ENCODE results near the gene BABAM1.
A peak's percentile ranks its signal among the peaks of the same experiment; 100 is the strongest.
"Not testable (repeated sequence)": the region's sequence is repeated elsewhere in the genome, so short reads cannot be mapped to it uniquely, and the experiment has no call there.

The BABAM1 gene

DNA sequence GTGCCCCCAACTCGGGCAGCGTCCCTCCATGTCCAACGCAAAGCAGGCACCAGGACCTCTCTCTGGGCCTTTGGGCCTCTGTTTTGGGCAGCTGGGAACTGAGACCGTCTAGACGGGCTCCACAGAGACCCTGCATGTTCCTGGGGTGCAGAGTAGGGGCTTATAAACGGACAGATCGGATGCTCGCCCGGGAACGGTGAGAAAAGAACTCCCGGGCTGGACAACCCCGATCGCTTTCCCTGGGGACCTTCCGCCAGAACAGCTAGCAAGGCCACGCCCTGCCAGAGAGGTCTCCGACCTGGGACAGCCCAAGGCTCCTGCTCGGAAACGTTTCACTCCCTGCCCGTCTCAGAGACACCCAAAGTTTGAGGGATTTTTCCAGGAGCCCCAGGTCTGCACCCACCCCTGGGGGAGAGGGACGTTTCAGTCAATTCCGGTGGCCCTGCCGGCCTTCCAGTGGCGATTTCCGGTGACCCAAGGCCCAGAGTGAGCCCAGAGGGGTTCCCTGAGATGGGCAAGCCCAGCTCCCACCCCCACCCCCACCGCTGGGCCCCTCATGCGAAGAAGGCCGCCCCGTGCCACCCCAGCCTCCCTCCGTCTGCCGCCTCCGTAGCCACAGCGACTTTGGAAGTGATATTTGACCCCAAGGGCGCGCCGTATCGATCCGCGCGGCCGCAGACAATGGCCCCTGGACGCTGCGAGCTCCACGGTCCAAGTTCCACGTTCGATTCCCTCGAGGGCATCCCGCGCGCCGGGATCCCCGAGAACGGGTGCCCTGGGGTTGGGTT, 23.2 kb upstream of the BABAM1 start:
- no peak for DNase-seq

DNA sequence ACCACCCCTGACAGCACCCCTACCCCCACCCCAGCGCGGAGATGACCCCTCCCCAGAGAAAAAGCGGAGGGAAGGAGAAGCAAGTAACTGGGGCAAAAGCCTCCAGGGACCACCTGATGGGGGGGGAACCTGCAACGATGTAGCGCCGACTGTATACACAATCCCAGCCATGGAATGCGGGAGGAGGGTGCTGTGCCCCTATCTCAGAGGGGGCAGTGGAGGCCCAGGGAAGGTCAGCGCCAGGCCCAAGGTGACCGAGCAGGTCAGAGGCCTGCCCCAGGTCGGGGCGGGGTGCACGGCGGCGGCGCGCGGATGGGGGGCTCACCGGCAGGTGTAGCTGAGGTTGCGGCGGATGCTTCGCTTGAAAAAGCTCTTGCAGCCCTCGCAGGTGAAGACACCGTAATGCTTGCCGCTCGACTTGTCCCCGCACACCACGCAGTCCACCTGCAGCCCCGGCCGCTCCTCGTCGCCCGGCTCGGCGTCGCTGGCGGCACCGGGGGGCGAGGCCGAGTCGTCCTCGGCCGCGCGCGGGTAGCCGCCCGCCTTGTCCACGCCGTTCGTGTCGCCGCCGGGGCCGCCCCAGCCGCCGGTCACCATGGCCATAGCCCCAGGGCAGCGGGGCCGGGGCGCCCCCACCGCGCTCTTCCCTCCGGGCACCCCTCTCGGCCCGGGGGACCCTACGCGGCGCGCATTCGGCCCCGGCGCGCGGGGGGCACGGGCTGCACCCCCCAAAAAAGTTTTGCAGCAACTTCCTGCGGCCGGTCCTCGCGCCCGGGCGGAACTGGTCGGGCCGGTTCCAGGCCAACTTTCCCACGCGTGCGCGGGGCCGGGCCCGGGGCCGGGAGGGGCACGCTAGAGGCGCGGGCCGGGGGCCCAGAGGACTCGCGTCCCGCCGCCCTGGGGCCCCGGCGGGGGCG, 22.4 kb upstream of the BABAM1 start:
- DNase-seq, result no peak

GRCh38 chr19:17245535-17245984, 21.7 kb upstream of the BABAM1 start, which contains the start of gene NR2F6:
NR2F6 (minus strand) TSS chr19:17245919; CDS start chr19:17245220, 699 bp downstream.
- DNase-seq, result no peak

DNA sequence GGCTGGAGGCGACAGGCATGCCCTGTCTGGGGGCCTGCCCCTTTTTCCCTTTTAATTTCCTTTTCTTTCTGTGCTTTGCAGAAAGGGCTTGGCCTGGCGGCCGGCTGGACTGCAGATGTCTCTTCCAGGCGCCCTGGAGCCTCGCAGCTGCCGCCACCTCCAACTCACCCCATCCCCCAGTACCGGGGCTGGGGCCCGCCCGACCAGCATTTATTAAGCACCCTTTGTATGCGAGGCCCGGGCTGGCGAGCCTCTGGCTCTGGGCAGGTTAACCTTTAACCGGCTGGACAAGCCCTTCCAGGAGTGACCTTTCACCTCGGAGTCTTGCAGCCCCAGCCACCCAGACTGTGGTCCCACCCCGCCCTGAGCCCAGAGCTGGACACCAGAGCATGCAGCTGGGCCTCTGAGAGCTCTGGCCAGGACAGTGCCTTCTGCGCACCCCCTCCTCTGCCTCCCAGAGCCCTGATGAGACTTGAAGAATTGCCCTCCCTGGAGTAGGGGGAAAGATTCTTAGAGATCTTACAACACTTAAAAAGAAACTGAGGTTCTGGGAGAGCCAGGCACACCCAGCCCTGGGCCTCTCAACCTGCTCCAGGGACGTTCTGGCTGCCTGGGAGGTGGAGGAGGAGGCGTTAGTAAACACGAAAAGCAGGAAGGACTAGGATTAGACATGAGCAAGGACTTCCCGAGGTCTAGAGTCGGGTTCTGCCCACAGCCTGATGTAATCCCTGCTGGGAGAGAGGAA, 20.4 kb upstream of the BABAM1 start:
- DNase-seq, result no peak

DNA sequence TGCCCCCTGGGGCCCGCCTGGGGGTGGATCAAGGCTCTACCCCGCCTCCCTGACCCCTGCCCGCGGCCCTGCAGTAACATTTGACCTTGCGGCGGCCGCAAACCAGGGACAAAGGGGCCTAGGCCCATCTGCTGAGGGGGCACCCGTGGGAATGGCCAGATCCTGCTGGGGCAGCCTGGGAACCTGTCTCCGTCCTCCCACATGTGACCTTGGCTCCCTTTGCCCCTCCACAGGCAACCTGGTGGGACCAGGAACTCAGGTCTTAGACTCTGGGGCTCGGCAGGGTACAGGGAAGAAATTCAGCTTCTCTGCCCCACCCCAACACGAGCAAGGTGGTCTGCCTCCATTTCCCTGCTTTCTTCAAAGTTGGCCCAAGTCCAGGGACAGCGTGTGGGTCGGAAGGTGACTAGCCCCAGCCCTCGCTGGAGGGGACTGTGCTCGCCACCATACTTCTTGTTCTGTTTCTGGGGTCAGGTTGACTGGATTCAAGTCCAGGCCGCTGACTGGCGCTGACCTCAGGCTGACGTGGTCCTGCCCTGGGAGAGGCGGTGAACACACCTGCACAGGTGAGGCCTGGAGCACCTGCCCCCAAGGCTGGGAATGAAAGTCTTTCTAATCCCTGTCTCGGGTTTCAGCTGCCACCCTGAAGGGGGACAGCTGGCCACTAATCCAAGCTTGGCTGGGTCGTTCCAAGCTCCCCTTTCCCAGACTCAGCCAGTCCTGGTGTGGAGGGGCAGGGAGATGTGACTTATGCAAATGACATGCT, 19.0 kb upstream of the BABAM1 start:
- DNase-seq, result no peak

- DNase-seq, result no peak
Measured at GRCh38 chr19:17249887-17250548, 17.2 kb upstream of the BABAM1 start.

DNA sequence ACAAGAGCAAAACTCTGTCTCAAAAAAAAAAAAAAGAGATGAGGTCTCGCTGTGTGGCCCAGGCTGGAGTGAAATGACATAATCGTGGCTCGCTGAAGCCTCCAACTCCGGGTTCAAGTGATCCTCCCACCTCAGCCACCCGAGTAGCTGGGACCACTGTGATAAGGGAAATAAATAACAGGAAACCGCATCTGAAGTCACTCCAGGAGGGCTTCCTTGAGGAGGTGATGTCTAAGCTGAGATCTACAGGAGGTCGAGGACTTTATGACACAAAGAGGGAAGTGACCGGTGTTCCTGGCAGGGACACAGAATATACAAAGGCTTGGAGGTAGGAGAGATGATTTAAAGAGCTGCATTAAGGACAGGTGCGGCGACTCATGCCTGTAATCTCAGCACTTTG, 12.6 kb upstream of the BABAM1 start:
- DNase-seq, result no peak

- no peak for DNase-seq
Measured at GRCh38 chr19:17255150-17255621, 12.1 kb upstream of the BABAM1 start.

DNA sequence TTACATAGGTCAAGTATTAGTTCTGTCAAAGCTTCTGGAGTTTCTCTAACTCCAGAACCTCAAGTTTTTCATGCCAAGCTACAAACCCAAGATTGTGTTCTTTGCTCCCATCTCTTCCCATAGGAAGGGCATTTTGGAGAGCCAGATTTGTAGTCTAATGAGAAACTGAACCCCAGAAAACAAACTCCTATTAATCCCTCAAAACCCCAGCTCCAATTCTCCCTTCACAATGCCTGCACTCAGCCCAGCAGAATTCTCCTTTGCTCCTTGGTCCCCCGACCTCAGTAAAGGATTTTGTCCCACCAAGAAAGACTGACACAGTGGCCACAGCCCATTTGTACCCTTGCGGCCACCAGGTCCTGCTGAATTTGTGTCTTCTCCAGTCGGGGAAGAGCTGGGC, 11.1 kb upstream of the BABAM1 start:
- no peak for DNase-seq

DNA sequence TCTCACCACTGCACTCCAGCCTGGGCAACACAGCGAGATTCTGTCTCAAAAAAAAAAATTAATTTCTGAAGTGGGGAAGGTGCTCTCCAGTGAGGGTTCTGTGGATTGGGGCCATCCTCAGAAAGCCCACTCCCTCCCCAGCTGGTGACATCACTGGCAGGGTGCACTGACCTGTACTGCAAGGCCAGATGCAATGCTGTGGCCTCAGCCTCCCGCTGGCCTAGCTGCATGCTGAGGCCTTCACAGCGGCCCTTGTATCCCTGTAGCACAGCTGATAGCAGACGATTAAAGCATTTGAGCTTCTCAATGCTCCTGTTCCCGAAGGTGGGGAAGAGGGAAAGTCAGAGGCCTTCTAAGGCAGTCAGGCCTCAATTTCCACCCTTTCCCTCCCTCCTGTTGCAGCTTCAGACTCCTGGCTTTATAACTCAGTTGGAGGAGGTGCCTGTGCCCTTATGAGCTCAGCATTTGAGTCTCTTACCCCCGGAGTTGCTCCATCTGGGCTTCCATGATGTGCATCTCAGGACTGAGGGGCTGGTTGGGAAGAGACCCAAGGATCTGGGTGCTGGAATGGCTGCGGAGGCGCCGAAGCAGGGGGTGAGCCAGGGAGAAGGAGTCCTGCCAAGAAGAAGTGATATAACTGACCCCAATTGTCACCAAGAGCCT, 8.0 kb upstream of the BABAM1 start:
- DNase-seq, result no peak

DNA sequence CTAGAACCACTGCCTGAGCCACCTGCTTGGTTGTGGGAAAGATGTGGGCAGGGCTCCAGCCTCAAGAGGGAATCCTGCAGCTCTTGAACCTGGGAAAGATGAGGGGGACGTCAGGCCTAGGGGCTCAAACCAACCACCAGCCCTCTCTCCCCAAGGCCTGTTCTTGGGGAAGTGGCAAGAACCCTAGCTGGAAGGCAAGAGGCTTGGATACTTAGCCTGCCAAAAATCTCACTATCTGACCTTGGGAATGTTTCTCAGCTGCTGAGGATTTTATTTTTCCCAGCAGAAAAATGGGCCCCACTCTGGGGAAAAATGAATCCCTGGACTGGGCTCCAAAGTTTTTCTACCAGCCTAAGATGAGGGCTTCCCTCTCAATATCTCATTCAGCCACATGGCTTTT, 7.3 kb upstream of the BABAM1 start:
- no peak for DNase-seq

DNA sequence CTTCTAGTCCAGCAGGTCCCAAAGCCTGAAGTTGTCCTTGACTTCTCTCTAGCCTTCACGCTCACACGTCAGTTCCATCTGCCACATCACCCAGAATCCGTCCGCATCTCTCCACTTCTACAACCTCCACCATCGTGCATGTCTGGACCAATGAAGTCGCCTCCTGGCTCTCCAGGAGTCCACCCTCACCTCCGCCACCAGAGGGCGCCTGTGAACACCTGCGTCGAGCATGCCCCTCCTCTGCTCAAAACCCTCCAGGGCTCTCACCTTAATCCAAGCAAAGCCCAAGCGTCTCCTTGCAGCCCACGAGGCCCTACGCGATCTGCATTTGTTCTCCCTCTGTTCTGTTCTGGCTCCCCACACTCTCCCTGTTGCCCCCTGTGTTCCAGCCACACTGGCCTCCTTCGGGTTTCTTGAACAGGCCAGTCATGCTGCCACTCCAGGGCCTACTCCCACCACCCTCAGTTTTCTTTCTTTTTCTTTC, 6.4 kb upstream of the BABAM1 start:
- DNase-seq, result peak; percentile 63

DNA sequence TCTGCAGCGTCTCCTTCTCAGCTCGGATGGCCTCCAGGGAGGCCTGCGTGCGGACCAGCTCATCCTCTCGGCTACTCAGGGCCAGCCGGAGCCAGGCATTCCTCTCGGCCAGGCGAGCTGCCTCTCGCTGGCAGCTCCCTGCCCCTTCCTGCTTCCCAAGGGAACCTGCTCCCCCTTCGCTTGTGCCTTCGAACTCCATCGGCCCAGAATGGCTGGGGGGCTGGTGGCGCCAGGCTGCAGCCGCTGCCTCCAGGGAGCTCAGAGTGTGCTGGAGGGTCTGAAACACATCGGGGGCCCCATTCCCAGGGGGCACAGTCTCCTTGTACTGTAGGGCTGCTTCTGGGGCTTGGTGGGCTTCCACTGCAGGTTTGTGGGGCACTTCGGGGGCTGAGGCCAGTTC, 4.7 kb upstream of the BABAM1 start:
- DNase-seq, result no peak

GRCh38 chr19:17263712-17264640, 3.3 kb upstream of the BABAM1 start:
- DNase-seq, result no peak

DNA sequence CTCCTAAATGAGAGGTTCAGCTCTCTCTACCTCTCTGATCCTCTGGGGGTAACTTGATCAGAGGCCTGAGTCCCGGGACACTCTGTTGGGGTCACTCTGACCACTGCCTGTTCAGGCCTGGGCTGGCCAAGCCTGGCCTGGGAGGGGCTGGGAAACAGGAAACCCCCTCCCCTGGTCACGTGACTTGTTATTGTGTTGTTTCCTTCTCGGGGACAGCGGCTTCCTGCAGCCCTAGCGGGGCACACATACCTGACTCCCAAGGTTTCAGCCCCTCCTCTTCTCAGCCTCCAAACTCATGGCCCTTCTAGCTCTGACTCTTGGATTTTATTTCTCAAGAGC, 2.6 kb upstream of the BABAM1 start, which contains the start of gene USHBP1:
USHBP1 (minus strand) TSS at position 105 of the 339 bp plus-strand sequence. CDS start 446 bp downstream, outside the sequence.
- DNase-seq, result no peak

GRCh38 chr19:17266026-17266425, 1.2 kb upstream of the BABAM1 start:
- DNase-seq, result no peak

- DNase-seq, result no peak
Measured at GRCh38 chr19:17266589-17266974, 661 bp upstream of the BABAM1 start.

- DNase-seq, result no peak
Measured at GRCh38 chr19:17268754-17269153, 1.5 kb downstream of the BABAM1 start.

DNA sequence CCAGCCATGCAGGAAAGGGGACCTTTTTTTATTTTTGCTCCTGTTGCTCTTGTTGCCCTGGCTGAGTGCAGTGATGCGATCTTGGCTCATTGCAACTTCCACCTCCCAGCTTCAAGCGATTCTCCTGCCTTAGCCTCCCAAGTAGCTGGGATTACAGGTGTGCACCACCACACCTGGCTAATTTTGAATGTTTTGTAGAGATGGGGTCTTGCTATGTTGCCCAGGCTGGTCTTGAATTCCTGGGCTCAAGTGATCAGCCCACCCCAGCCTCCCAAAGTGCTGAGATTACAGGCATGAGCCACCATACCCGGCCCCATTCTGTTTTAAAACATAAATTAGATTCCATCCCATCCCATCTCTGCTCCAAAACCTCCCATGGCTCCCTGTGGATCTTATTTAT, 7.6 kb downstream of the BABAM1 start:
- DNase-seq, result not testable (repeated sequence)
